GM12878 (cell line): Measurements from ENCODE around the gene SERPINH1. TPM values are rescaled to one million over a fixed set of nuclear protein-coding genes. Genes with fewer than 3 reads are reported as not detected.

Source experiments
- CHD4 ChIP-seq: fragments of 200-600 bp; sonication (generic); IDR thresholded peaks from 2 replicates; pipeline ENCODE4 v1.6.1; 2016; ENCODE audit warnings: mild to moderate bottlenecking
- KLF5 ChIP-seq: fragments of 450-650 bp; IDR thresholded peaks from 2 replicates; pipeline ENCODE4 v1.6.1; 2014; ENCODE audit warnings: mild to moderate bottlenecking; ENCODE audit not compliant: partially characterized antibody
- PAX5 ChIP-seq: IDR thresholded peaks from 2 replicates; pipeline ENCODE4 v1.6.1; 2011; ENCODE audit warnings: low read depth, low read length, borderline replicate concordance
- PRDM15 ChIP-seq: fragments of 450-650 bp; formaldehyde crosslinking; IDR thresholded peaks from 2 replicates; pipeline ENCODE4 v1.4.0; 2020; ENCODE audit warnings: mild to moderate bottlenecking, moderate library complexity
- ZBTB4 ChIP-seq: fragments of 450-650 bp; formaldehyde crosslinking; IDR thresholded peaks from 2 replicates; pipeline ENCODE4 v1.4.0; 2022; ENCODE audit warnings: mild to moderate bottlenecking, moderate library complexity
- polyA plus RNA-seq, 11 experiments: library from polyadenylated mRNA; depleted of rRNA in 4 of 11; unstranded in 6 of 11; stranded (reverse) in 5 of 11; fragments of >200 nt; fragmentation: Nextera tagmentation in 4 of 11; fragmentation: Illumina TruSeq in 1 of 11; extraction: Ambion mirVana in 4 of 11; extraction: Trizol in 1 of 11; gene quantifications; 1 replicate in 1 of 11; 2 replicates in 10 of 11; pipeline versions ENCODE4 v1.2.1 to v1.2.3, GENCODE V29; 2011 to 2016; ENCODE audit warnings: inconsistent platforms in 2 of 11, missing spikeins in 2 of 11, low read depth in 1 of 11
- total RNA-seq, 4 experiments: library from RNA; depleted of rRNA in 3 of 4; stranded (reverse); fragments of >200 nt in 3 of 4; fragmentation: Illumina TruSeq in 1 of 4; extraction: Trizol in 1 of 4; gene quantifications; 2 replicates each; pipeline versions ENCODE4 v1.2.1 to v1.2.3, GENCODE V29; 2013 to 2021

Gene SERPINH1
- total and polyA plus RNA-seq, 10 of the 15 experiments (the other 5 are each of a cell fraction or from before 2014, with no cell fraction given) = 0.34 to 19.8 (median 13.7) TPM

- no peak for TF ChIP-seq PRDM15 (CRISPR knock-in tag)
- no peak for TF ChIP-seq ZBTB4
- TF ChIP-seq KLF5 = peak; percentile 27
- no peak for TF ChIP-seq PAX5
- no peak for TF ChIP-seq CHD4
Measured at GRCh38 chr11:75582895-75583717, 21.1 kb downstream of the SERPINH1 start (continued).
